Duodenal mucosa (tissue), 2 donors: Measurements from ENCODE around the gene POLR3B.

Experiments
- H3K27ac ChIP-seq: one replicate; pipeline ENCODE4 v1.7.0; 2013; ENCODE audit warnings: low read depth, low read length
- H3K27me3 ChIP-seq, 2 donors: one replicate each; pipeline ENCODE4 v1.7.0; 2013; ENCODE audit warnings: low read length in 2 of 2, control low read depth in 1 of 2; ENCODE audit not compliant: insufficient read depth in 2 of 2, control insufficient read depth in 1 of 2
- H3K36me3 ChIP-seq, 2 donors: one replicate each; pipeline ENCODE4 v1.7.0; 2013; ENCODE audit warnings: low read length in 2 of 2, control low read depth in 1 of 2; ENCODE audit not compliant: insufficient read depth in 2 of 2, control insufficient read depth in 1 of 2
- H3K4me1 ChIP-seq, 2 donors: one replicate each; pipeline ENCODE4 v1.7.0; 2013; ENCODE audit warnings: low read length in 2 of 2, control low read depth in 1 of 2; ENCODE audit not compliant: insufficient read depth in 2 of 2, control insufficient read depth in 1 of 2
- H3K4me3 ChIP-seq, 2 donors: one replicate each; pipeline ENCODE4 v1.7.0; 2013; ENCODE audit warnings: low read length in 2 of 2, low read depth in 1 of 2
- H3K9ac ChIP-seq, 2 donors: one replicate each; pipeline ENCODE4 v1.7.0; 2013; ENCODE audit warnings: low read length in 2 of 2, low read depth in 1 of 2
- H3K9me3 ChIP-seq, 2 donors: one replicate each; pipeline ENCODE4 v1.7.0; 2013; ENCODE audit warnings: low read length in 2 of 2, control low read depth in 1 of 2; ENCODE audit not compliant: control insufficient read depth in 1 of 2

POLR3B gene

GRCh38 chr12:106428384-106428783 lies 70.8 kb downstream of the POLR3B start:
- H3K27me3 ChIP-seq: no peaks in the 10 kb centered on the region
- H3K9me3 ChIP-seq: no peaks in the 10 kb centered on the region
- H3K27ac ChIP-seq: no peak overlapping the region
- H3K9ac ChIP-seq: no peak overlapping the region
- H3K4me1 ChIP-seq: no peaks in the 10 kb centered on the region
- peaks cover 4 to 23% of the 10 kb centered on the region in 2 donors for H3K36me3 ChIP-seq
- H3K4me3 ChIP-seq: no peak overlapping the region

- no peak overlapping the region for H3K9ac ChIP-seq
- no peak overlapping the region for H3K27ac ChIP-seq
- no peaks in the 10 kb centered on the region for H3K9me3 ChIP-seq
- H3K4me1 ChIP-seq: no peaks in the 10 kb centered on the region
- H3K36me3 ChIP-seq: peaks cover 4 to 24% of the 10 kb centered on the region in 2 donors
- H3K4me3 ChIP-seq: no peak overlapping the region
- H3K27me3 ChIP-seq: no peaks in the 10 kb centered on the region
These were observed 71.5 kb downstream of the POLR3B start for GRCh38 chr12:106429043-106429552.

DNA sequence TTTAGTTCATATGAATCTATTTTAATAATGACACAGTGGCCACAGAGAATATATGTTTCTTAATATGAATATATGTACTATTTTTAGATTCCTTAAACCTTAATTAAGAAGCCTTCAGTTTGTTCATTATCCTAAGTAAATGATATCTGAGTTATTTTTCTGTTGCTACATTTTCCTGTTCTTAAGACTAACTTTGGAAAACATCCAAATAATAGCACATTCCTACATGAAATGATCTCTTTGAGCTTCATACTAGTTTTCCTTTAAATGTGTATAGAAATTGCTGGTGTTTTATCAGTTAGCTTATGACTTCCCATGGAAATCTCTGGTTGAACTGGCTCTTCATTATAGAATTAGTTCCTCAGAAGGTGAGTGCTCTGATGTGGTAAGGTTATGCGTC lies 72.1 kb downstream of the POLR3B start:
- peaks cover 4 to 29% of the 10 kb centered on the region in 2 donors for H3K36me3 ChIP-seq

DNA sequence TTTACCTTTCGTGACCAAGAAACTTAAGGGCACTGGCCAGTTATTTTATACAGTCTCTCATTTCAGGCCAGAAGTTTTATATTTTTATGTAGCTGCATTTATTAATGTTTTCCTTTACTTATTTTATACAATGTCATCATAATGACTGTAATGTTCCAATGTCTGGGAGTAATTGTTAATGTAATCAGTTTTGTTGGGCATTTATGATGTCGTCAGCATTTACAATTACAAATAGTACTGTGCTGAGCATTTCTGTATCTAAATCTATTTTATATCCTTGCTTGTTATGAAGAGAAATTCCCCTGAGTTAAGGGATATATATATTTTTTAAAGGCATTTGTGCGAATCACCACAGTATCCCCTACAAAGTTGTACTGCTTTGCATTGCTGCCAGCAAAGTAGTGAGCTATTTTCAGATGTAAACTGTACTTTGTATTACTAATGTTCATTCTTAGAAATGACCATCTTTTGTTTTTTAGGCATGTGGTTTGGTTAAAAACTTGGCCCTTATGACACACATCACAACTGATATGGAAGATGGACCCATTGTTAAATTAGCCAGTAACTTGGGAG lies 74.4 kb downstream of the POLR3B start:
- Histone ChIP-seq H3K36me3 (peaks cover 9 to 38% of the 10 kb centered on the region in 2 donors), H3K4me1 (no peaks in the 10 kb centered on the region), H3K9ac (no peak overlapping the region), H3K9me3 (no peaks in the 10 kb centered on the region), H3K4me3 (no peak overlapping the region), H3K27ac (no peak overlapping the region), H3K27me3 (no peaks in the 10 kb centered on the region)

More for the DNA sequence above, 72.1 kb downstream of the POLR3B start:
- H3K27ac ChIP-seq: no peak overlapping the region
- H3K27me3 ChIP-seq: no peaks in the 10 kb centered on the region
- H3K4me1 ChIP-seq: no peaks in the 10 kb centered on the region
- H3K9me3 ChIP-seq: no peaks in the 10 kb centered on the region
- H3K9ac ChIP-seq: no peak overlapping the region
- H3K4me3 ChIP-seq: no peak overlapping the region

- peaks cover 12 to 41% of the 10 kb centered on the region in 2 donors for H3K36me3 ChIP-seq
These were observed 75.5 kb downstream of the POLR3B start for GRCh38 chr12:106433055-106433454.

DNA sequence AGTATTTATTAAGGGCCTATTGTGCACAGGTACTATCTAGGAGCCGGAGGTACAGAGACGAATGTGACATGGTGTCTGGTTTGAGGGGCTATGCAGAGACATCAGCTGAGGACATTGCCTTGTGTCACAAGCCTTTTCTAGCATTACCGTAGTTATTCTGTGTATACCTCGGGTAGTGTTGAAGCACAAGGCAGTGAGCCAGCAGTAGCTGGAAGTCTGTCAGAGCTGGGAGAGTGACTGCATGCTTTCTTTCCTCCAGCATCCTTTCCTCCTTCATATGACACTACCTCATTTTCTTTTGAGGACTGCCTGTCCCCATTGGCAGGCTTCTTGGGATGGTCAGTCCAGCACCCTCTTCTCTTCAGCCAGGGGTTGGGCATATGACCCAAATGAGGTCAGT lies 77.0 kb downstream of the POLR3B start:
- Histone ChIP-seq H3K9ac (no peak overlapping the region), H3K27me3 (no peaks in the 10 kb centered on the region), H3K9me3 (no peaks in the 10 kb centered on the region), H3K4me1 (no peaks in the 10 kb centered on the region), H3K27ac (no peak overlapping the region), H3K36me3 (peaks cover 12 to 36% of the 10 kb centered on the region in 2 donors), H3K4me3 (no peak overlapping the region)

More at GRCh38 chr12:106433055-106433454, 75.5 kb downstream of the POLR3B start:
- Histone ChIP-seq H3K9me3 (no peaks in the 10 kb centered on the region), H3K27ac (no peak overlapping the region), H3K4me3 (no peak overlapping the region), H3K27me3 (no peaks in the 10 kb centered on the region), H3K4me1 (no peaks in the 10 kb centered on the region), H3K9ac (no peak overlapping the region)

GRCh38 chr12:106436164-106436563 lies 78.6 kb downstream of the POLR3B start:
- Histone ChIP-seq H3K4me3 (no peak overlapping the region), H3K4me1 (no peaks in the 10 kb centered on the region), H3K27ac (no peak overlapping the region), H3K27me3 (no peaks in the 10 kb centered on the region), H3K9me3 (no peaks in the 10 kb centered on the region), H3K9ac (no peak overlapping the region), H3K36me3 (peaks cover 8 to 41% of the 10 kb centered on the region in 2 donors)

DNA sequence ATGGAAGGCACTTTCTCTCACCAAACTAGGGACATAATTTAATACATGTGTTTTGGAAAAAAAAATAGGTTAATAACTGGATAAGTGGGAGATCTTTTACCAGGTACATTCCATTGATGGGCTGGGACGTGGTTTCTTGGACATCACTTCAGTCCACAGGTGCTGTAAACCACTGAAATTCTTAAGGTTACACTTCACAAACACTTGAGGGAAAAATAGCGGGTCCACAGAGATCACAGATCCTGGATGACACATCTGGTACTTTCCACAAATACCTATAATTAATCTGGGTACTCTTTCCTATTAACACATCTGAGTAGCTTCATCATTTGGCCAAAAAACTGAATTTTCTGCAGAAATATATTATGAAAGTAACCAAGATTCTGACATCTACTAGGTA lies 85.0 kb downstream of the POLR3B start:
- no peaks in the 10 kb centered on the region for H3K4me1 ChIP-seq
- H3K36me3 ChIP-seq: peaks cover 7 to 22% of the 10 kb centered on the region in 2 donors
- H3K9me3 ChIP-seq: no peaks in the 10 kb centered on the region
- no peaks in the 10 kb centered on the region for H3K27me3 ChIP-seq
- no peak overlapping the region for H3K27ac ChIP-seq
- no peak overlapping the region for H3K4me3 ChIP-seq
- H3K9ac ChIP-seq: no peak overlapping the region

DNA sequence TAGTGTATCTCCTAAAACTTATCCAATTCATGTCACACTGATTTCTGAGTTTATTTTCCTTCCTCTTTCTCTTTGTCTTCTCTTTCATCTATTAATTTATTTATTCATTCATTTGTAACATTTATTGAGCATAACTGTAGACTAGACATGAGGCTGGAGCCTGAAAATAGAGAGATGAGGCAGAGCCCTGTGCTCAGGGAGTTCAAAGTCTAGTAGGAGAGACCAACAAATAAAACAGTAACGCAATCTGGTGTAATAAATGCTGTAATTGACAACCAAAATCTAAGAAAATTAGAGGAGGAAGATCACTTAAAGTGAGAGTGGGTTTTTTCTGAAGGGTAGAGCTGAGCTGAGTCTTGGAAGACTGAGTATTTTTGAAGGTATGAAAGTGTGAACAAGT lies 87.5 kb downstream of the POLR3B start:
- Histone ChIP-seq H3K27me3 (no peaks in the 10 kb centered on the region), H3K9me3 (no peaks in the 10 kb centered on the region), H3K36me3 (peaks cover 6 to 16% of the 10 kb centered on the region in 2 donors), H3K9ac (no peak overlapping the region), H3K4me1 (no peaks in the 10 kb centered on the region), H3K4me3 (no peak overlapping the region), H3K27ac (no peak overlapping the region)

GRCh38 chr12:106445959-106446358 lies 88.4 kb downstream of the POLR3B start:
- H3K27ac ChIP-seq: no peak overlapping the region
- H3K36me3 ChIP-seq: peaks cover 6 to 12% of the 10 kb centered on the region in 2 donors
- H3K4me3 ChIP-seq: no peak overlapping the region
- H3K9ac ChIP-seq: no peak overlapping the region
- H3K4me1 ChIP-seq: no peaks in the 10 kb centered on the region
- no peaks in the 10 kb centered on the region for H3K9me3 ChIP-seq
- no peaks in the 10 kb centered on the region for H3K27me3 ChIP-seq
